GM12878 (cell line): ENCODE results near the gene PLXNB3. TPM values are rescaled to one million over a fixed set of nuclear protein-coding genes. Genes with fewer than 3 reads are reported as not detected.

ENCODE experiments used
- ATAC-seq: fragments of 200-7000 bp; cut with Tn5 transposase; 3 replicates; pipeline ENCODE4 v1.9.1; 2020; ENCODE audit warnings: mild to moderate bottlenecking, moderate library complexity
- BruUV-seq: library from RNA; stranded (reverse); fragments of 400-500 nt; replicated peaks from 2 replicates; lab custom pipeline; 2021; lab: Mats Ljungman, UMichigan
- CTCF ChIA-PET: fragments of 300-600 bp; sonication (Branson Sonifier 250); formaldehyde crosslinking; extraction: SDS; loops from one replicate; lab custom pipeline; 2021; ENCODE audit warnings: inconsistent platforms; lab: Yijun Ruan, JAX
- POLR2A ChIA-PET: fragments of 350-600 bp; formaldehyde crosslinking; extraction: SDS; loops from one replicate; lab custom pipeline; 2021; ENCODE audit warnings: inconsistent platforms; lab: Charles Lee
- RAD21 ChIA-PET: fragments of 300-600 bp; sonication (Branson Sonifier 250); formaldehyde crosslinking; loops from one replicate; lab custom pipeline; 2023; ENCODE audit warnings: antibody characterized with exemption; ENCODE audit not compliant: unreplicated experiment; lab: Charles Lee
- SMC1A ChIA-PET: fragments of 300-600 bp; sonication (Branson Sonifier 250); formaldehyde crosslinking; loops from one replicate; lab custom pipeline; 2023; ENCODE audit not compliant: unreplicated experiment, uncharacterized antibody; lab: Charles Lee
- DNase-seq: peaks from one replicate; pipeline ENCODE4 v3.0.0-alpha.2; 2011; ENCODE audit warnings: low read depth, low spot score
- FAIRE-seq: peaks from 3 replicates; lab custom pipeline; 2011; peaks lifted over from hg19 to GRCh38; lab: Jason Lieb, UNC
- H2AFZ ChIP-seq: 2 replicates; pipeline ENCODE4 v1.6.0; 2011; ENCODE audit warnings: low read depth, low read length, control low read depth; ENCODE audit not compliant: control insufficient read depth
- H3K27ac ChIP-seq: 2 replicates; pipeline ENCODE4 v1.5.1; 2011; ENCODE audit warnings: control low read depth; ENCODE audit not compliant: control insufficient read depth, insufficient read depth
- H3K27me3 ChIP-seq, 2 experiments: replicated peaks in 1 of 2; 2 replicates each; pipeline versions ENCODE4 v1.6.0 to v1.6.1; 2011; ENCODE audit warnings: low read length in 1 of 2; ENCODE audit not compliant: control insufficient read depth in 2 of 2, insufficient read depth in 2 of 2
- H3K36me3 ChIP-seq, 2 experiments: 2 replicates each; pipeline ENCODE4 v1.5.1; 2011; ENCODE audit warnings: low read length in 1 of 2; ENCODE audit not compliant: control insufficient read depth in 2 of 2, insufficient read depth in 2 of 2
- H3K4me1 ChIP-seq: 2 replicates; pipeline ENCODE4 v1.6.1; 2011; ENCODE audit warnings: mild to moderate bottlenecking, low read length, moderate library complexity, mixed read lengths; ENCODE audit not compliant: control insufficient read depth, insufficient read depth
- H3K4me2 ChIP-seq: 2 replicates; pipeline ENCODE4 v1.6.0; 2011; ENCODE audit warnings: control low read depth; ENCODE audit not compliant: control insufficient read depth, insufficient read depth
- H3K4me3 ChIP-seq: fragments of 200-600 bp; sonication (generic); 2 replicates; pipeline ENCODE4 v1.5.1; 2016
- H3K79me2 ChIP-seq: 2 replicates; pipeline ENCODE4 v1.6.0; 2011; ENCODE audit warnings: low read length; ENCODE audit not compliant: control insufficient read depth, insufficient read depth
- H3K9ac ChIP-seq: 2 replicates; pipeline ENCODE4 v1.8.0; 2011; ENCODE audit warnings: low read length, control low read depth, mixed read lengths; ENCODE audit not compliant: control insufficient read depth, insufficient read depth
- H3K9me3 ChIP-seq: replicated peaks from 3 replicates; pipeline ENCODE4 v1.5.1; 2011; ENCODE audit warnings: mild to moderate bottlenecking, low read length; ENCODE audit not compliant: control insufficient read depth, insufficient read depth
- H4K20me1 ChIP-seq: 2 replicates; pipeline ENCODE4 v1.6.0; 2011; ENCODE audit not compliant: control insufficient read depth, insufficient read depth
- BCL11A ChIP-seq: IDR thresholded peaks from 2 replicates; pipeline ENCODE4 v1.6.1; 2011; ENCODE audit warnings: low read depth, low read length
- BHLHE40 ChIP-seq, 2 experiments: fragments of 450-650 bp in 1 of 2; IDR thresholded peaks; 2 replicates each; pipeline ENCODE4 v1.6.1; 2011 to 2017; ENCODE audit warnings: low read depth in 2 of 2, borderline replicate concordance in 1 of 2, improper control_type of control experiment in 1 of 2, low read length in 1 of 2, mild to moderate bottlenecking in 1 of 2
- CREM ChIP-seq: IDR thresholded peaks from 2 replicates; pipeline ENCODE4 v1.6.1; 2014; ENCODE audit warnings: antibody characterized with exemption, low read depth
- ETV6 ChIP-seq, 2 experiments: fragments of 450-650 bp in 1 of 2; IDR thresholded peaks in 1 of 2; conservative IDR thresholded peaks in 1 of 2; 2 replicates each; pipeline ENCODE4 v1.6.1; 2014; ENCODE audit warnings: antibody characterized with exemption in 1 of 2, borderline replicate concordance in 1 of 2, low read depth in 1 of 2, mild to moderate bottlenecking in 1 of 2, moderate library complexity in 1 of 2
- POLR2A ChIP-seq: IDR thresholded peaks from 2 replicates; pipeline ENCODE4 v1.6.1; 2011; ENCODE audit warnings: low read depth, mild to moderate bottlenecking, low read length
- SREBF1 ChIP-seq: IDR thresholded peaks from 2 replicates; pipeline ENCODE4 v1.6.1; 2012; ENCODE audit warnings: mild to moderate bottlenecking, low read length
- TCF7 ChIP-seq: IDR thresholded peaks from 2 replicates; pipeline ENCODE4 v1.6.1; 2014; ENCODE audit warnings: antibody characterized with exemption, borderline replicate concordance
- WRNIP1 ChIP-seq: IDR thresholded peaks from 2 replicates; pipeline ENCODE4 v1.6.1; 2011; ENCODE audit warnings: low read depth, low read length, improper control_type of control experiment, borderline replicate concordance
- ZNF207 ChIP-seq: fragments of 450-650 bp; IDR thresholded peaks from 2 replicates; pipeline ENCODE4 v1.6.1; 2014; ENCODE audit warnings: antibody characterized with exemption, mild to moderate bottlenecking, borderline replicate concordance
- ZNF274 ChIP-seq: IDR thresholded peaks from one replicate; pipeline ENCODE4 v1.8.0; 2011; ENCODE audit not compliant: insufficient read length, insufficient read depth
- WGBS: methylation state at CpG from one replicate; pipeline ENCODE4 v1.1.6; 2016; ENCODE audit warnings: low lambda C conversion rate; ENCODE audit not compliant: insufficient replicate concordance, insufficient coverage; ENCODE audit errors: missing lambda C conversion rate; 5-methylcytosine and 5-hydroxymethylcytosine counted together
- in situ Hi-C: fragments of 300-500 bp; cut with MboI; formaldehyde crosslinking; loops from 9 replicates; pipeline ENCODE4 v1.14.3; 2018; ENCODE audit warnings: mixed read lengths
- intact Hi-C: fragments of 100-400 bp; cut with micrococcal nuclease; formaldehyde crosslinking; loops from one replicate; pipeline ENCODE4 v1.14.2; 2022; ENCODE audit not compliant: unreplicated experiment
- polyA plus RNA-seq, 11 experiments: library from polyadenylated mRNA; depleted of rRNA in 4 of 11; unstranded in 6 of 11; stranded (reverse) in 5 of 11; fragments of >200 nt; fragmentation: Nextera tagmentation in 4 of 11; fragmentation: Illumina TruSeq in 1 of 11; extraction: Ambion mirVana in 4 of 11; extraction: Trizol in 1 of 11; gene quantifications; 1 replicate in 1 of 11; 2 replicates in 10 of 11; pipeline versions ENCODE4 v1.2.1 to v1.2.3, GENCODE V29; 2011 to 2016; ENCODE audit warnings: inconsistent platforms in 2 of 11, missing spikeins in 2 of 11, low read depth in 1 of 11
- total RNA-seq, 4 experiments: library from RNA; depleted of rRNA in 3 of 4; stranded (reverse); fragments of >200 nt in 3 of 4; fragmentation: Illumina TruSeq in 1 of 4; extraction: Trizol in 1 of 4; gene quantifications; 2 replicates each; pipeline versions ENCODE4 v1.2.1 to v1.2.3, GENCODE V29; 2013 to 2021
- TF ChIP-seq, protein P1 (sequence below): IDR thresholded peaks from 2 replicates; pipeline ENCODE4 v1.6.1; 2011; ENCODE audit warnings: borderline replicate concordance, low read depth, mild to moderate bottlenecking, moderate library complexity, mixed read lengths, low read length; ENCODE audit not compliant: insufficient read depth; ENCODE audit errors: extremely low read length
- TF ChIP-seq, protein P2 (sequence below): IDR thresholded peaks from 2 replicates; pipeline ENCODE4 v1.6.1; 2012; ENCODE audit warnings: low read depth, low read length, improper control_type of control experiment
- TF ChIP-seq, protein P3 (sequence below): IDR thresholded peaks from 2 replicates; pipeline ENCODE4 v1.6.1; 2012; ENCODE audit warnings: mild to moderate bottlenecking, low read depth, low read length

Gene PLXNB3
- total and polyA plus RNA-seq, 10 of the 15 experiments (the other 5 are each of a cell fraction or from before 2014, with no cell fraction given), result 0.06 to 0.68 (median 0.19) TPM; not detected in 4

DNA sequence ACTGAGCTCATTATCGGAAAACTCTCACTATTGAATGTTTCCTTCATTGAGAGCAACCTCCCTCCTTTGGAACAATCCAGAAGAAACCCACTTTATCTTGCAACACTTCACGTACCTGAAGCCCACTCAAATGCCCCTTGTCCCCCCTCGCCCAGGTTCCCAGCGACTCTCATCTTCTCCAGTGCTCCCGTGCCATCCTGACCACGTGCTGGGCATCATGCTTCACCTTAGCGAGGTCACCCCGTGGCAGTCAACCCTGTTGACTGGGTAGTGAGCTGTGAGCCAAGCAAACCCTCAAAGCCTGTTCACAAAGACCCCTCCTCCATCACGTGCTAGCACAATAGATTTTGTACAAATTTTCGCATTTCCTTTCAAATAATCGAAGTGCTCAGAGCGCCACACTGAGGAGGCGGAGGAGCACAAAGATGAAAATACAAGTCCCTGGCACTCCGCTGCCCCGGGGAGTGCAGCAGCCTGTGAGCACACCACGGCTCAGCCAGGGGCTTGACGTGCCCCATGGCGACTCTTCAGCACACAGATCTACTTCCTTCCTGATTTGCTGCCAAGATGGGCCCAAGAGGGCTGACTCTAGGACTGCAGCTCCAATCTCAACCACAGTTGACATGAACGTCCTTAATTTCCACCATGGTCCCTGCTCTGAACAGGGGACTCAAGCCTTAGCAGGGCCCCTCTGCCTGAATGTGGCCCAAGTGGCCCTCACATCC is 50.7 kb downstream of the PLXNB3 start:
- no peak for TF ChIP-seq SREBF1
- TF ChIP-seq ETV6 (conservative IDR thresholded peaks at IDR 0.05 in 1 of 2, IDR thresholded peaks at IDR 0.05 in 1 of 2; ENCODE audit: borderline replicate concordance in 1 of 2, low read depth in 1 of 2), result no peak
- no peak for TF ChIP-seq POLR2A
- no peak for TF ChIP-seq CREM
- no peak for TF ChIP-seq BCL11A
- no peak for TF ChIP-seq BHLHE40 (IDR thresholded peaks at IDR 0.05; ENCODE audit: borderline replicate concordance in 1 of 2, low read depth in 2 of 2, low read length in 1 of 2)
- TF ChIP-seq, protein P1, sequence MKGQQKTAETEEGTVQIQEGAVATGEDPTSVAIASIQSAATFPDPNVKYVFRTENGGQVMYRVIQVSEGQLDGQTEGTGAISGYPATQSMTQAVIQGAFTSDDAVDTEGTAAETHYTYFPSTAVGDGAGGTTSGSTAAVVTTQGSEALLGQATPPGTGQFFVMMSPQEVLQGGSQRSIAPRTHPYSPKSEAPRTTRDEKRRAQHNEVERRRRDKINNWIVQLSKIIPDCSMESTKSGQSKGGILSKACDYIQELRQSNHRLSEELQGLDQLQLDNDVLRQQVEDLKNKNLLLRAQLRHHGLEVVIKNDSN, result no peak
- no peak for TF ChIP-seq TCF7
- TF ChIP-seq WRNIP1, result no peak
- TF ChIP-seq, protein P2, sequence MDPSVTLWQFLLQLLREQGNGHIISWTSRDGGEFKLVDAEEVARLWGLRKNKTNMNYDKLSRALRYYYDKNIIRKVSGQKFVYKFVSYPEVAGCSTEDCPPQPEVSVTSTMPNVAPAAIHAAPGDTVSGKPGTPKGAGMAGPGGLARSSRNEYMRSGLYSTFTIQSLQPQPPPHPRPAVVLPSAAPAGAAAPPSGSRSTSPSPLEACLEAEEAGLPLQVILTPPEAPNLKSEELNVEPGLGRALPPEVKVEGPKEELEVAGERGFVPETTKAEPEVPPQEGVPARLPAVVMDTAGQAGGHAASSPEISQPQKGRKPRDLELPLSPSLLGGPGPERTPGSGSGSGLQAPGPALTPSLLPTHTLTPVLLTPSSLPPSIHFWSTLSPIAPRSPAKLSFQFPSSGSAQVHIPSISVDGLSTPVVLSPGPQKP, result no peak
- TF ChIP-seq ZNF274, result no peak
- no peak for TF ChIP-seq ZNF207
- TF ChIP-seq, protein P3, sequence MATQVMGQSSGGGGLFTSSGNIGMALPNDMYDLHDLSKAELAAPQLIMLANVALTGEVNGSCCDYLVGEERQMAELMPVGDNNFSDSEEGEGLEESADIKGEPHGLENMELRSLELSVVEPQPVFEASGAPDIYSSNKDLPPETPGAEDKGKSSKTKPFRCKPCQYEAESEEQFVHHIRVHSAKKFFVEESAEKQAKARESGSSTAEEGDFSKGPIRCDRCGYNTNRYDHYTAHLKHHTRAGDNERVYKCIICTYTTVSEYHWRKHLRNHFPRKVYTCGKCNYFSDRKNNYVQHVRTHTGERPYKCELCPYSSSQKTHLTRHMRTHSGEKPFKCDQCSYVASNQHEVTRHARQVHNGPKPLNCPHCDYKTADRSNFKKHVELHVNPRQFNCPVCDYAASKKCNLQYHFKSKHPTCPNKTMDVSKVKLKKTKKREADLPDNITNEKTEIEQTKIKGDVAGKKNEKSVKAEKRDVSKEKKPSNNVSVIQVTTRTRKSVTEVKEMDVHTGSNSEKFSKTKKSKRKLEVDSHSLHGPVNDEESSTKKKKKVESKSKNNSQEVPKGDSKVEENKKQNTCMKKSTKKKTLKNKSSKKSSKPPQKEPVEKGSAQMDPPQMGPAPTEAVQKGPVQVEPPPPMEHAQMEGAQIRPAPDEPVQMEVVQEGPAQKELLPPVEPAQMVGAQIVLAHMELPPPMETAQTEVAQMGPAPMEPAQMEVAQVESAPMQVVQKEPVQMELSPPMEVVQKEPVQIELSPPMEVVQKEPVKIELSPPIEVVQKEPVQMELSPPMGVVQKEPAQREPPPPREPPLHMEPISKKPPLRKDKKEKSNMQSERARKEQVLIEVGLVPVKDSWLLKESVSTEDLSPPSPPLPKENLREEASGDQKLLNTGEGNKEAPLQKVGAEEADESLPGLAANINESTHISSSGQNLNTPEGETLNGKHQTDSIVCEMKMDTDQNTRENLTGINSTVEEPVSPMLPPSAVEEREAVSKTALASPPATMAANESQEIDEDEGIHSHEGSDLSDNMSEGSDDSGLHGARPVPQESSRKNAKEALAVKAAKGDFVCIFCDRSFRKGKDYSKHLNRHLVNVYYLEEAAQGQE, result no peak
- TF ChIP-seq, all 136 proteins: peak for 0
- intact Hi-C loops (no loop called here), in situ Hi-C loops (loop anchor here (25.0 kb wide), 1 partner anchor 627 kb away; the partner anchor contains the start of gene MAGEA1)
- POLR2A ChIA-PET, result no interaction called here
- RAD21 ChIA-PET, result no interaction called here
- Histone ChIP-seq H3K27ac (no peak overlapping the region), H3K4me2 (no peak overlapping the region), H4K20me1 (no peaks in the 10 kb centered on the region), H3K4me3 (no peak overlapping the region), H3K27me3 (no peaks in the 10 kb centered on the region), H3K36me3 (no peaks in the 10 kb centered on the region), H3K4me1 (no peaks in the 10 kb centered on the region), H3K9me3 (no peaks in the 10 kb centered on the region; the same call in 2 of the 3 replicates), H3K9ac (no peak overlapping the region), H3K79me2 (no peaks in the 10 kb centered on the region), H2AFZ (no peak overlapping the region)
- 34% methylated on average over 19 of the region's 19 CpGs for WGBS
- no peak for ATAC-seq
- no peak for FAIRE-seq
- no peak for DNase-seq
- SMC1A ChIA-PET, result no interaction called here
- BruUV-seq, result no TSS peak
- CTCF ChIA-PET, result interaction anchor here (0.5 kb wide), 1 partner anchor 114 kb away, joined by 3 read pairs; no protein-coding TSS in a partner anchor
